ENCODE results near the gene FKBP15. TPM values are rescaled to one million over a fixed set of nuclear protein-coding genes. Genes with fewer than 3 reads are reported as not detected.
A peak's percentile ranks its signal among the peaks of the same experiment; 100 is the strongest.

Gene FKBP15
- total RNA-seq, 1 experiment from 2014 or later = 18.5 TPM

DNA sequence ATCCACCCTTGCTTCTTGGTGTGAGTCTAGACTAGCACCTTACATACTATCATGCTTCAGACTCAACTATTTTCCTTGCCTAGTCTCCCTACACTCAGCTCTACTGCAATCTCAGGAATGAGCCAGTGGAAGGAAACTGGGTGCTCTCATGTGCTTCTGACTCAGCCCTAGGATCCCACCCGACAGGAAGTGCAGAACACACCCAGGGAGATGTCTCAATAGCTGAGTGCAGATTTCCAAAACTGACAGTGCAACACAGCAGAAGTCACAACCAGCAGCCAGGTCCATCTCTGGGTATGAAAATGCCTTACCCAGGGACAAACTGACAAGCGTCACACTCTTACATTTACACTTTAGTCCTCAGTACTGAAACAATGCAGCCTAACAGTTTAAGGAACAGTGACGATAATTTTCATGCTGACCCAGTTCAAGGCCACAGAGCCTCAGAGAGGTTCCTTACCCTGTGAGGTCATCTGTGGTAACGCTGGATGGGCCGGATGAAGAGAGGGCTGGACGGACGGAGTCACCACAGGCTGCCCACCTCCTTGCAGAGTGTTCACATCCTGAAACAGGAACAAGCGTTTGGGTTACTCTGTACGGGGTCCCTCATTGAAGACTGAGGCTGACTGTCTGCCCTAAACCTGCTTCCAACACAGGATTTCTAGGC lies 33.0 kb downstream of the FKBP15 start:
- TF ChIP-seq CTCF (conservative IDR thresholded peaks at IDR 0.05) = no peak
- H3K4me3 Mint-ChIP-seq = no peak overlapping the region

More for the DNA sequence above, 33.0 kb downstream of the FKBP15 start:
- WGBS (ENCODE audit: extremely low coverage, insufficient read length, low lambda C conversion rate) = no CpG with 5 or more reads among the region's 9 CpGs
- H3K9me3 Mint-ChIP-seq = no peaks in the 10 kb centered on the region
- Histone ChIP-seq H3K27ac (ENCODE audit: insufficient read length, low read depth, low read length) (no peak overlapping the region), H2BK20ac (ENCODE audit: low read depth, low read length, poor library complexity, severe bottlenecking) (no peak overlapping the region), H4K20me1 (ENCODE audit: control insufficient read depth, insufficient read depth, insufficient read length) (no peaks in the 10 kb centered on the region), H3K23ac (ENCODE audit: insufficient read length, low read depth, low read length) (no peak overlapping the region), H3K23me2 (ENCODE audit: insufficient read length, low read depth, low read length, poor library complexity, severe bottlenecking) (no peaks in the 10 kb centered on the region), H2BK12ac (ENCODE audit: insufficient read length, low read depth, low read length) (no peak overlapping the region), H3T11ph (ENCODE audit: low read length) (no peak overlapping the region), H3K27me3 (ENCODE audit: insufficient read depth, low read length) (no peaks in the 10 kb centered on the region), H3K79me1 (ENCODE audit: insufficient read depth, low read depth, low read length, poor library complexity, severe bottlenecking) (no peaks in the 10 kb centered on the region), H2BK120ac (ENCODE audit: low read depth, low read length, poor library complexity, severe bottlenecking) (no peak overlapping the region), H2BK5ac (ENCODE audit: insufficient read length, low read length) (no peak overlapping the region), H3K79me2 (ENCODE audit: insufficient read depth, low read length) (no peaks in the 10 kb centered on the region), H3K4me1 (ENCODE audit: insufficient read depth, low read length) (no peaks in the 10 kb centered on the region), H4K5ac (ENCODE audit: insufficient read length, low read depth, low read length) (no peak overlapping the region), H3K18ac (ENCODE audit: insufficient read length, low read depth, low read length) (no peak overlapping the region), H3K4me2 (ENCODE audit: insufficient read depth, insufficient read length, low read length) (no peak overlapping the region), H3K56ac (ENCODE audit: insufficient read length, low read depth, low read length) (no peak overlapping the region), H2AFZ (ENCODE audit: low read length) (no peak overlapping the region), H3K14ac (ENCODE audit: insufficient read depth, low read length) (no peak overlapping the region), H3K4ac (ENCODE audit: low read depth, low read length) (no peak overlapping the region), H4K8ac (replicated peaks; ENCODE audit: insufficient read length, low read depth, low read length) (no peak overlapping the region), H3K9ac (ENCODE audit: extremely low read depth, insufficient read length, low read length) (no peak overlapping the region), H3K9me3 (ENCODE audit: control insufficient read depth, low read depth, low read length) (no peaks in the 10 kb centered on the region), H2AK5ac (ENCODE audit: insufficient read length, low read length) (no peak overlapping the region), H2BK15ac (ENCODE audit: low read depth, low read length) (no peak overlapping the region), H4K91ac (ENCODE audit: insufficient read length, low read depth, low read length) (no peak overlapping the region)
- H3K27ac Mint-ChIP-seq = peak overlapping the region in 1 of 3 experiments; percentile 71; a peak in 2 of 7 replicates
- H3K27me3 Mint-ChIP-seq (ENCODE audit: low read depth) = no peaks in the 10 kb centered on the region
- H3K4me1 Mint-ChIP-seq = no peaks in the 10 kb centered on the region
- DNase-seq = no peak
- H3K36me3 Mint-ChIP-seq (ENCODE audit: insufficient read depth in 1 of 3, low read depth in 3 of 3) = peaks cover 9 to 53% (median 24%) of the 10 kb centered on the region in 3 experiments; a peak in 5 of 7 replicates
